SU-DHL-6 (cell line): Measurements from ENCODE around the gene YARS2.

ENCODE experiments used
- EZH2phosphoT487 ChIP-seq: fragments of 200-600 bp; sonication (generic), shearing (Covaris generic); conservative IDR thresholded peaks from 2 replicates; pipeline ENCODE4 v1.6.1; 2018; ENCODE audit warnings: mild to moderate bottlenecking, antibody characterized with exemption, low read length, moderate library complexity, mixed read lengths
- TF ChIP-seq, protein P1 (sequence below): fragments of 200-600 bp; sonication (generic); IDR thresholded peaks from one replicate; pipeline ENCODE4 v1.5.1; 2017; ENCODE audit warnings: antibody characterized with exemption, mild to moderate bottlenecking, low read length, moderate library complexity; ENCODE audit not compliant: insufficient read depth, poor library complexity, severe bottlenecking

DNA sequence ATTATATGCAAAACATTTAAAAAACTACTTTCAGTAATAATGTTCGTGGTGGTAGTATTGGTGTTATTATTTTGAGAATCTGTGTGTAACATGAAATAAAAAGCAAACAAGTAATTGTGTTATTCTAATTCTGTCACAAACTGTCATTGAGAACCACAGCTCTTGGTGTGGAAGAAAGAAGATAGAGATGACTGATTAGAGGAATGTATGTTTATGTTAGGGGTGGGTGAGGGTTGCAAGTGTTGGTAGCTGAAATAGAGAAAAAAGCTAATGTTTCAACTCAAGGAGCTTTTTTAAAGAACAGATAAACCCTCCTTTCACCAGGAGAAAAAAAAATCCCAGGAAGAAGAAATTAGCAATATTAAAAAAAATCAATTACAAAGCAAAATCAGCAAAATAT is 58.3 kb downstream of the YARS2 start:
- TF ChIP-seq, protein P1, sequence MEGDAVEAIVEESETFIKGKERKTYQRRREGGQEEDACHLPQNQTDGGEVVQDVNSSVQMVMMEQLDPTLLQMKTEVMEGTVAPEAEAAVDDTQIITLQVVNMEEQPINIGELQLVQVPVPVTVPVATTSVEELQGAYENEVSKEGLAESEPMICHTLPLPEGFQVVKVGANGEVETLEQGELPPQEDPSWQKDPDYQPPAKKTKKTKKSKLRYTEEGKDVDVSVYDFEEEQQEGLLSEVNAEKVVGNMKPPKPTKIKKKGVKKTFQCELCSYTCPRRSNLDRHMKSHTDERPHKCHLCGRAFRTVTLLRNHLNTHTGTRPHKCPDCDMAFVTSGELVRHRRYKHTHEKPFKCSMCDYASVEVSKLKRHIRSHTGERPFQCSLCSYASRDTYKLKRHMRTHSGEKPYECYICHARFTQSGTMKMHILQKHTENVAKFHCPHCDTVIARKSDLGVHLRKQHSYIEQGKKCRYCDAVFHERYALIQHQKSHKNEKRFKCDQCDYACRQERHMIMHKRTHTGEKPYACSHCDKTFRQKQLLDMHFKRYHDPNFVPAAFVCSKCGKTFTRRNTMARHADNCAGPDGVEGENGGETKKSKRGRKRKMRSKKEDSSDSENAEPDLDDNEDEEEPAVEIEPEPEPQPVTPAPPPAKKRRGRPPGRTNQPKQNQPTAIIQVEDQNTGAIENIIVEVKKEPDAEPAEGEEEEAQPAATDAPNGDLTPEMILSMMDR = no peak
- no peak for TF ChIP-seq EZH2phosphoT487
